ENCODE results near the gene RNF17.

RNF17 gene

DNA sequence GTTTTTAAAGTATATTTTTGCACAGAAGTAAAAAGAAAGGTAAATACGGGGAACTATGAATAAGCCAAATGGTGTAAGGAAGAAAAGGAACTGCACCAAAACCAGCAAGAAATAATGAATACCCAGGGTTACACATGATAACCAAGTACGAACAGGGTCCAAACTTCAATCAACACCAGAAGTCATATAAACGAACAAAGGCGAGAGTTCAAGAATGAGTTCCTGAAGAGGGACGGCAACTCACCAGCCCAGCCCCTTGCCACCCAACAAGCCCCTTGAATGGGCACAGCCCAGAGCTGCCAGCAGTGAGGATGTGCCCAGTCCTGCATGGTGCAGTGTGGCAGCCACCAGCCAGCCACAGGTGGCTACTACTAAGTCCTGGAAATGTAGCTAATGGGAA lies 132.1 kb downstream of the RNF17 start:
- peaks cover 82% of the 10 kb centered on the region for H3K36me3 ChIP-seq (ENCODE audit: insufficient read depth, low read length)
- H3K27me3 ChIP-seq (ENCODE audit: insufficient read depth, low read length, poor library complexity), result no peaks in the 10 kb centered on the region
- H3K79me2 ChIP-seq (ENCODE audit: insufficient read depth, low read length), result no peaks in the 10 kb centered on the region
- H3K27ac ChIP-seq (ENCODE audit: low read length), result no peak overlapping the region
- no peak overlapping the region for H3K4me2 ChIP-seq (ENCODE audit: insufficient read depth, low read length)
- H3K4me1 ChIP-seq (ENCODE audit: insufficient read depth, low read length), result no peaks in the 10 kb centered on the region
- peaks cover 4% of the 10 kb centered on the region; the same call in 1 of the 2 replicates for H4K20me1 ChIP-seq (ENCODE audit: insufficient read depth, low read length)
- H3K9ac ChIP-seq (ENCODE audit: low read depth, low read length), result no peak overlapping the region
- no peak for ATAC-seq (ENCODE audit: insufficient read depth, low read depth)
- H2AFZ ChIP-seq (ENCODE audit: low read depth, low read length), result no peak overlapping the region
- TF ChIP-seq, protein P1, sequence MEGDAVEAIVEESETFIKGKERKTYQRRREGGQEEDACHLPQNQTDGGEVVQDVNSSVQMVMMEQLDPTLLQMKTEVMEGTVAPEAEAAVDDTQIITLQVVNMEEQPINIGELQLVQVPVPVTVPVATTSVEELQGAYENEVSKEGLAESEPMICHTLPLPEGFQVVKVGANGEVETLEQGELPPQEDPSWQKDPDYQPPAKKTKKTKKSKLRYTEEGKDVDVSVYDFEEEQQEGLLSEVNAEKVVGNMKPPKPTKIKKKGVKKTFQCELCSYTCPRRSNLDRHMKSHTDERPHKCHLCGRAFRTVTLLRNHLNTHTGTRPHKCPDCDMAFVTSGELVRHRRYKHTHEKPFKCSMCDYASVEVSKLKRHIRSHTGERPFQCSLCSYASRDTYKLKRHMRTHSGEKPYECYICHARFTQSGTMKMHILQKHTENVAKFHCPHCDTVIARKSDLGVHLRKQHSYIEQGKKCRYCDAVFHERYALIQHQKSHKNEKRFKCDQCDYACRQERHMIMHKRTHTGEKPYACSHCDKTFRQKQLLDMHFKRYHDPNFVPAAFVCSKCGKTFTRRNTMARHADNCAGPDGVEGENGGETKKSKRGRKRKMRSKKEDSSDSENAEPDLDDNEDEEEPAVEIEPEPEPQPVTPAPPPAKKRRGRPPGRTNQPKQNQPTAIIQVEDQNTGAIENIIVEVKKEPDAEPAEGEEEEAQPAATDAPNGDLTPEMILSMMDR (IDR thresholded peaks at IDR 0.05; ENCODE audit: borderline replicate concordance, extremely low read depth, low read length, poor library complexity, severe bottlenecking), result no peak
- TF ChIP-seq EZH2 (IDR thresholded peaks at IDR 0.05; ENCODE audit: borderline replicate concordance, low read depth, low read length, severe bottlenecking), result no peak
- DNase-seq, result no peak
- H3K4me3 ChIP-seq (ENCODE audit: low read depth in 1 of 2, low read length in 2 of 2), result no peak overlapping the region
- no peaks in the 10 kb centered on the region for H3K9me3 ChIP-seq (ENCODE audit: insufficient read depth, low read length, severe bottlenecking)

DNA sequence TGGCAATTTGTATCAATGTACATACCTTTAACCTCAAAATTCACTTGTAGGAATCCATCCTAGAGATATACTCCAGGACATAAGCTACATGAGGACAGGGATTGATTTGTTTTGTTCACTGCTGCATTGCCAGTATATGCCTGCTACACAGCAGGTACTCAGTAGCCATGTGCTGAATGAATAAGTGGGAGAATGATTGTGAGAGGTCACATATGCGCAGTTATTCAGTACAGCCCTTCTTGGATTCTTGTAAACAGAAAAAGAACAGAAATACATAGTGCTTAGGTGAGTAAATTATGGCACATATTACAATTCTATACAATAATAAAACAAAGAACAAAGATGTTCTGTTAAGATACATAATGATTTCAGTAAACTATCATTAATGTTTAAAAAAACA lies 133.3 kb downstream of the RNF17 start:
- H3K27me3 ChIP-seq (ENCODE audit: insufficient read depth, low read length, poor library complexity), result no peaks in the 10 kb centered on the region
- TF ChIP-seq EZH2 (IDR thresholded peaks at IDR 0.05; ENCODE audit: borderline replicate concordance, low read depth, low read length, severe bottlenecking), result no peak
- DNase-seq (no peak), ATAC-seq (ENCODE audit: insufficient read depth, low read depth) (no peak)
- H2AFZ ChIP-seq (ENCODE audit: low read depth, low read length), result no peak overlapping the region
- no peak overlapping the region for H3K4me3 ChIP-seq (ENCODE audit: low read depth in 1 of 2, low read length in 2 of 2)
- no peaks in the 10 kb centered on the region for H3K9me3 ChIP-seq (ENCODE audit: insufficient read depth, low read length, severe bottlenecking)
- peaks cover 78% of the 10 kb centered on the region for H3K36me3 ChIP-seq (ENCODE audit: insufficient read depth, low read length)
- no peaks in the 10 kb centered on the region; the same call in 1 of the 2 replicates for H4K20me1 ChIP-seq (ENCODE audit: insufficient read depth, low read length)
- no peak overlapping the region for H3K9ac ChIP-seq (ENCODE audit: low read depth, low read length)
- no peak overlapping the region for H3K27ac ChIP-seq (ENCODE audit: low read length)
- H3K4me1 ChIP-seq (ENCODE audit: insufficient read depth, low read length), result no peaks in the 10 kb centered on the region
- H3K79me2 ChIP-seq (ENCODE audit: insufficient read depth, low read length), result no peaks in the 10 kb centered on the region
- H3K4me2 ChIP-seq (ENCODE audit: insufficient read depth, low read length), result no peak overlapping the region

DNA sequence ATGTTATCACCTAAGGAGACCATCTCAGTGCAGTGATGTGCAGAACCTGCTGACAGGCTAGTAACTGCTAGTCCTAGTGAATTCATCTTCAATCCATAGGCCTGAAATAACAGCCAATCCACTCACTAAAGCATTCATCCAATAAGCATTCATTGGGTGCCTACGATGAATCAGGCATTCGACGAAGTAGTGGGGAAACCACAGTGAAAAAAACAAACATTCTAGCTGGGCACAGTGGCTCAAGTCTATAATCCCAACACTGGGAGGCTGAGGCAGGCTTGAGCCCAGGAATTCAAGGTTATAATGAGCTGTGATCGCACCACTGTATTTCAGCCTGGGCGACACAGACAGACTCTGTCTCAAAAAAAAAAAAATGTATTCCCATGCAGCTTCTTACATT lies 135.6 kb downstream of the RNF17 start:
- no peak for ATAC-seq (ENCODE audit: insufficient read depth, low read depth)
- no peaks in the 10 kb centered on the region for H3K9me3 ChIP-seq (ENCODE audit: insufficient read depth, low read length, severe bottlenecking)
- H3K4me2 ChIP-seq (ENCODE audit: insufficient read depth, low read length), result no peak overlapping the region
- H3K79me2 ChIP-seq (ENCODE audit: insufficient read depth, low read length), result no peaks in the 10 kb centered on the region
- TF ChIP-seq, protein P1 (IDR thresholded peaks at IDR 0.05; ENCODE audit: borderline replicate concordance, extremely low read depth, low read length, poor library complexity, severe bottlenecking), result no peak
- no peak overlapping the region for H3K9ac ChIP-seq (ENCODE audit: low read depth, low read length)
- no peaks in the 10 kb centered on the region for H3K4me1 ChIP-seq (ENCODE audit: insufficient read depth, low read length)
- no peaks in the 10 kb centered on the region; the same call in 1 of the 2 replicates for H4K20me1 ChIP-seq (ENCODE audit: insufficient read depth, low read length)
- no peak overlapping the region for H2AFZ ChIP-seq (ENCODE audit: low read depth, low read length)
- no peaks in the 10 kb centered on the region for H3K27me3 ChIP-seq (ENCODE audit: insufficient read depth, low read length, poor library complexity)
- H3K27ac ChIP-seq (ENCODE audit: low read length), result no peak overlapping the region
- no peak for DNase-seq
- peaks cover 73% of the 10 kb centered on the region for H3K36me3 ChIP-seq (ENCODE audit: insufficient read depth, low read length)
- no peak overlapping the region for H3K4me3 ChIP-seq (ENCODE audit: low read depth in 1 of 2, low read length in 2 of 2)

DNA sequence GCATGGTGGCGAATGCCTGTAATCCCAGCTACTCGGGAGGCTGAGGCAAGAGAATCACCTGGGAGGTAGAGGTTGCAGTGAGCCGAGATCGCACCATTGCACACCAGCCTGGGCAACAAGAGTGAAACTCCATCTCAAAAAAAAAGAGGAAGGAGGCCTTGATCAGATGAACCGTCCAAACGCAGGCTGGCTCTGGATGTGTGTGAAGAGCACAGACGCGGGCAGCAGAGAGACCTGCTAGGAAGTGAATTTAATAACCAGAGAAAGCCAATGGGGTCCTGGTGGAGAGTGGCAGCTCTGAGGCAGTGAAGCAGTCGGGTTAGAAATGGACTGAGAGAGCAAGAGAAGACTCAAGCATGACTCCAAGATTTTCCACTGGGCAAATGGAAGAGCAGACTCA lies 136.5 kb downstream of the RNF17 start:
- ATAC-seq (ENCODE audit: insufficient read depth, low read depth) (no peak), DNase-seq (no peak)
- Histone ChIP-seq H3K9ac (ENCODE audit: low read depth, low read length) (no peak overlapping the region), H3K4me2 (ENCODE audit: insufficient read depth, low read length) (no peak overlapping the region), H3K27ac (ENCODE audit: low read length) (no peak overlapping the region), H3K79me2 (ENCODE audit: insufficient read depth, low read length) (no peaks in the 10 kb centered on the region), H3K4me3 (ENCODE audit: low read depth in 1 of 2, low read length in 2 of 2) (no peak overlapping the region), H3K9me3 (ENCODE audit: insufficient read depth, low read length, severe bottlenecking) (no peaks in the 10 kb centered on the region), H4K20me1 (ENCODE audit: insufficient read depth, low read length) (no peaks in the 10 kb centered on the region; the same call in 1 of the 2 replicates), H3K4me1 (ENCODE audit: insufficient read depth, low read length) (no peaks in the 10 kb centered on the region), H3K27me3 (ENCODE audit: insufficient read depth, low read length, poor library complexity) (no peaks in the 10 kb centered on the region), H3K36me3 (ENCODE audit: insufficient read depth, low read length) (peaks cover 79% of the 10 kb centered on the region), H2AFZ (ENCODE audit: low read depth, low read length) (no peak overlapping the region)
- TF ChIP-seq EZH2 (IDR thresholded peaks at IDR 0.05; ENCODE audit: borderline replicate concordance, low read depth, low read length, severe bottlenecking), result no peak
- TF ChIP-seq, protein P1 (IDR thresholded peaks at IDR 0.05; ENCODE audit: borderline replicate concordance, extremely low read depth, low read length, poor library complexity, severe bottlenecking), result no peak

Measured in DND-41 (cell line).